NB4 (cell line): ENCODE data around the gene INPP5A.

ENCODE experiments used
- CTCF ChIP-seq: IDR thresholded peaks from one replicate; pipeline ENCODE4 v1.5.1; 2012; ENCODE audit warnings: low read depth, low read length
- MAX ChIP-seq: IDR thresholded peaks from 2 replicates; pipeline ENCODE4 v1.6.1; 2011; ENCODE audit warnings: low read depth, low read length
- MYC ChIP-seq: IDR thresholded peaks from 2 replicates; pipeline ENCODE4 v1.6.1; 2011; ENCODE audit warnings: low read depth, low read length
- POLR2A ChIP-seq: IDR thresholded peaks from 2 replicates; pipeline ENCODE4 v1.6.1; 2011; ENCODE audit warnings: mild to moderate bottlenecking; ENCODE audit not compliant: insufficient read length; ENCODE audit errors: extremely low read depth

- no peak for TF ChIP-seq CTCF
- no peak for TF ChIP-seq POLR2A
- TF ChIP-seq MAX, result no peak
- no peak for TF ChIP-seq MYC
Measured at GRCh38 chr10:132708441-132708840, 170.9 kb downstream of the INPP5A start.
